GM19463 (cell line): Measurements from ENCODE around the gene EPM2A.

Source experiments
- ATAC-seq: cut with Tn5 transposase; IDR thresholded peaks from one replicate; pipeline ENCODE4 v1.9.1; 2021; ENCODE audit warnings: mild to moderate bottlenecking, moderate library complexity; ENCODE audit not compliant: unreplicated experiment

The EPM2A gene

DNA sequence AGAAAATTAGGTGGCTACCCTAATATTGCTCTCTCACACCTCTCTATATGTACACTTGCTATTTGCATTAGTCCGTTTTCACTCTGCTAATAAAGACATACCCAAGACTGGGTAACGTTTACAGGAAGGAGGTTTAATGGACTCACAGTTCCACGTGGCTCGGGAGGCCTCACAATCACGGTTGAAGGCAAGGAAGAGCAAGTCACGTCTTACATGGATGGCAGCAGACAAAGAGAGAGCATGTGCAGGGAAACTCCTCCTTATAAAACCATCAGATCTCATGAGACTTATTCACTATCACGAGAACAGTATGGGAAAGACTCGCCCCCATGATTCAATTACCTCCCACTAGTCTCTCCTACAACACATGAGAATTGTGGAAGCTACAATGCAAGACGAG is 53.4 kb downstream of the EPM2A start:
- ATAC-seq: no peak

DNA sequence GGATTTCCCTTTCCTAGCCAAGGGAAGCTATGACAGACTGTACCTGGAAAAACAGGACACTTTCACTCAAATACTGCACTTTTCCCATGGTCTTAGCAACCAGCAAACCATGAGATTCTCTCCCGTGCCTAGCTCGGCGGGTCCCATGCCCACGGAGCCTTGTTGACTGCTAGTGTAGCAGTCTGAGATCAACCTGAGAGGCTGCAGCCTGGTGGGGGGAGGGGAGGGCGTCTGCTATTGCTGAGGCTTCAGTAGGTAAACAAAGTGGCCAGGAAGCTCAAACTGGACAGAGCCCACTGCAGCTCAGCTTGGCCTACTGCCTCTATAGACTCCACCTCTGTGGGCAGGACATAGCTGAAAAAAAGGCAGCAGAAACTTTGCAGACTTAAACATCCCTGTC is 61.8 kb downstream of the EPM2A start:
- ATAC-seq: no peak

DNA sequence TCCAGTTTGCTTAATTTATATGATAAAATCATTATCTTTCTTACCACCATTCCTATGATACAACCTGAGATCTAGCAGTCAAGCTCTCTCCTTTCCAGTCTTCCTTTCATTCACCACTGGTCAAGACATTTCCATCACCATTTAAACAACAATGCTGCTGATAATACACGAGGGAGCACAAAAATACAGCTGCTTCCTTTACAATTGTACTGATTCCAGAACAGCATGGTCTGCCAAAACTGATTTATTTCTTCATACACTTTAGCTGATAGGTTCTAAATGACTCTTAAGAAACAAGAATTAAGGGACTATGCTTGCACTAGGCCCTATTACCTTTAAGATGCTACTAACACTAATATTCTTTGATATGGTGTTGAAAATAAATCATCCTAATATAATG is 65.0 kb downstream of the EPM2A start:
- no peak for ATAC-seq

DNA sequence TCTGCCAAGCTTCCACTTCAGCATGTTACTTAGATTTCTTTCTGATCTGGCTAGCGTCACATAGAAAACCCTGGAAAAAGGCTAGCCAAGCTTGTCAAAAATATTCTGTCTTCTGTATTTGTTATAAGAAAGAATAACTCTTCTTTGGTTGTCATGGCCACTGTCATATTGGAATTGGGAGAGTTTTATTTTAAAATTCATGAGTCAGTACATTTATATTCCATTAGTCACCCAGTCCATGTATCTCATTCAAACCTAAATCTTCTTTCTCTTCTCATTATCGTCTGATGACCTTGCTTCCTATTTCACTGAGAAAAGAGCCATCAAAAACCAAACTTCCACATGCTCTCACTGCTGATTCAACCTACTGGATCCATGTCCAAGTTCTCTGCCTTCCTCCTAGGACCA is 65.7 kb downstream of the EPM2A start:
- no peak for ATAC-seq

DNA sequence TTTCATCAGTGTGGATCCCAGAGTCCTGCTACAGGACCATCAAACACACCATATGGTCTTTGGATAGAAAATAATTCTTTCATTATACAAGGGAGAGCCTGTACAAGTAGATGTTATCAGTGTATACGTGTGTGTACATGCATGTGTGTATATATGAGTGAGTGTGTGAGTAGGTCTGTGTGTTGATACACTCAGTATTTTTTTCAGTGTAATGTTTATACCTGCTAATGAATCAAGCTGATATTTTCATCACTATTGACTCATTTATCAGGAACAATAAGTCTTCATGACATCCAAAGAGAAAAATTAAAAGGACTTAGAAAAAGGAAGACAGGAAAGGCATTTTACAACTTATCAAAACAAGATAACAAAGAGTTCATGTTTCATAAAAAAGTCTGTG is 66.5 kb downstream of the EPM2A start:
- ATAC-seq: no peak

DNA sequence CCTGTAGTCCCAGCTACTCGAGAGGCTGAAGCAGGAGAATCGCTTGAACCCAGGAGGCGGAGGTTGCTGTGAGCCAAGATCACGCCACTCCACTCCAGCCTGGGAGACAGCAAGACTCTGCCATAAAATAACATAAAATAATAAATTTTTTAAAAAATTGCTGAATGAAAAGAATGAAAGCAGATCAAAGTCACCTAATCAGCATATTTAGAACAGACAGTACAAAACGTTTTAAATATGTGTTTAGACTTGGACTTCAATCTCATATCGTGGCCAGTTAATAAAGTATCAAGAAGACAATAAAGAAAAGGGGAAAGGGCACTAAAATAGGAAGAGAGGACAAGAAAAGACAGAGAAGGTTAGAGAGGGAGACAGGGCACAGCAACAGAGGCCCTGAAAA is 74.6 kb downstream of the EPM2A start:
- no peak for ATAC-seq

DNA sequence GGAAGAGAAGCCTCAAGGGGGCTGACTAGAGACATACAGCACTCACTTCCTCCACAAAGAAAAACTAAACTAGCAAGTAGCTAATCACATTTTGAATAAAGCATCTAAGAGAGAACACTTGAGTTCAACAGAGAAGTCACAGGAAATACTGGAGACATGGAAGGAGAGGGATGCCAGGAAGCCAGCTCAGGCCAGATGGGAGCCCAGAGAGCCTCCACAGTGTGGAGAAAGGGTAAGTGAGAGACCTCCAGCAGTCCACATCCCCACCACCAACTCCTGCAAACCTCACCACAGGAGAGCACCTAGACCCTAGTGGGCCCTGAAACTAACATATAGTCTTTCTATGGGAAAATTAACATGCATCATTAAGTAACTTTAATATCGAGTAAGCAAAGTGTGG is 79.2 kb downstream of the EPM2A start:
- no peak for ATAC-seq

DNA sequence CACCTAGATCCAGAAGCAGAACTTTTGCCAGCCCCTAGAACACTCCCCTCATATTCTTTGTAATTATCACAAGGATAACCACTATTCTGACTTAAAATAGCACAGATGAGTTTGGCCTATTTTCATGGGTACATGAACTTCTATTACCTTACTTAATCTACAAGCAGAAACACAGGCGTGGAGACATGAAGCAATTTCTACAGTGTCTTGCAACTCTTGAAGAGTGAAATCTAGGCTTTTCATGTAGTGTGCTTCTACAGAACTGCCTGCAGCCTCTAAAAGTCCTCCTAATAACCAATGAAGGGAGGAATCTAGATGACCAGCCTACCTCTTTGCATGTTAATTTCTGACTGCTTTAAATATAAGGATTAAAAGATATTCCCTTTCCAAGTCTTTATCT is 82.7 kb downstream of the EPM2A start:
- ATAC-seq: no peak

DNA sequence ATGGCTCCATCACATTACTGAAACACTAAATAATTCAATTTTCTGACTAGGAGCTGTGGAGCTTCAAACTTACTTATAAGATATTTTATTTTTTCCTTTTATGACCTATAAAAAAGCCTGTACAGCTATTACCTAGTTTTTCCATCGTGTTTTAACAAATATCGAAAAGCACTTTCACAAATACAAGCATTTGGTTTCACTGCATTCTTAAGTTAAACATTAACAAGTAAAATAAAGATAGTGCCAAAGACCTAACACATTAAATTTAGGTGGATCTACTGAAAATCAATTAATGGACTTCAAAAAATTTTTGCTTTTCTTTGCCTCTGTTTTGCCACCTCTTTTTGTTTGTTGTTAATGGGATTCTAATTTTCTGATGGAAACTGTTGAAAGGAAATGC is 83.3 kb downstream of the EPM2A start:
- no peak for ATAC-seq

DNA sequence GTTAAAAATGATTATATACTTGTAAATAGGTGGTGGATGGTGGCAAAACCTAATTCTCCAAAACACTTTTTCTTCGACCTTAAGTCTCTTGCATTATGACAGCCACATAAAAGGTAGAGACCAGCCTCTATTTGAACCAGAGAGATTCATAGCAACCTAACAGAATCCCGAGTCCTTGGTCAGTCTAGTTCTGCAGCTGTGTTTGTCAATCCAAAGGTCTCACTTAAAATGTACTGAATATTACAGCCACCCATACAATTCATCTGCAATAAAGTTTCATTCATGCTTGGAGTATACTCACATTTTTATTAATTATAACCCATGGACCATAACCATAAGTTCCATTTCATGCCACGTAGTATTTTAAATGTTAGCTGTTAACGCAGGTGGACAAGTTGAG is 87.2 kb downstream of the EPM2A start:
- ATAC-seq: no peak

DNA sequence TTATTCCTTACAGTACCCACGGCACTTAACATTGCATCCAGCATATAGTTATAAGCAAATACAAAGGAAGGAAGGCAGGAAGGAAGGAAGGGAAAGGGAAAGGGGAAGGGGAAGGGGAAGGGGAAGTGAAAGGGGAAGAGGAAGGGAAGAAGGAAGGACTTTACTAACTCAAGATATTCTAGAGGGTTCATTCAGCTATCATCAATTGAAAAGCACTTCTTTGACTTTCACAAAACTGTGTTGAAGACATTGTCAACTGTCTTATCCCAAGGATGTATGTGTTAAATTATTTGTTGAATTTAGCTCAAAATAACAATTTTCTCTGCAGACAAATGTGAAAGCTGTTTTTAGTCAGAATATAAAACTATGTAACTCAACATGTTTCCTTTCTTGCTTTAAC is 87.7 kb downstream of the EPM2A start:
- no peak for ATAC-seq

DNA sequence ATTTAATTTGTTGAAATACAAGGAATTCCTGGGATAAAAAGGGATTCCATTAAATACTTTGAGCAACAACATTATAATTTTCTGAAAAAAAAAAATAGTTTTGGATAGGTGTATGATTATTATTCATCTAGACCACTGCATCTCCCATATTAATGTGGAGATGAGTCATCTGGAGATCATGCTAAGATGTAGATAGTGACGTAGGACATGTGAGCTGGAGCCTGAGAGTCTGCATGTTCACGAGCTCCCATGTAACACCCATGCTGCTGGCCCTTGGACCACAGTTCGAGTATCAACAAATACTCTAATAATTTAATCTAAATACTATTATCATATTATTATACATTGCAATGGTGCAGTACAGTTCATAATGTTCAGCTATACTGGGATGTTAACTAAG is 91.6 kb downstream of the EPM2A start:
- no peak for ATAC-seq

DNA sequence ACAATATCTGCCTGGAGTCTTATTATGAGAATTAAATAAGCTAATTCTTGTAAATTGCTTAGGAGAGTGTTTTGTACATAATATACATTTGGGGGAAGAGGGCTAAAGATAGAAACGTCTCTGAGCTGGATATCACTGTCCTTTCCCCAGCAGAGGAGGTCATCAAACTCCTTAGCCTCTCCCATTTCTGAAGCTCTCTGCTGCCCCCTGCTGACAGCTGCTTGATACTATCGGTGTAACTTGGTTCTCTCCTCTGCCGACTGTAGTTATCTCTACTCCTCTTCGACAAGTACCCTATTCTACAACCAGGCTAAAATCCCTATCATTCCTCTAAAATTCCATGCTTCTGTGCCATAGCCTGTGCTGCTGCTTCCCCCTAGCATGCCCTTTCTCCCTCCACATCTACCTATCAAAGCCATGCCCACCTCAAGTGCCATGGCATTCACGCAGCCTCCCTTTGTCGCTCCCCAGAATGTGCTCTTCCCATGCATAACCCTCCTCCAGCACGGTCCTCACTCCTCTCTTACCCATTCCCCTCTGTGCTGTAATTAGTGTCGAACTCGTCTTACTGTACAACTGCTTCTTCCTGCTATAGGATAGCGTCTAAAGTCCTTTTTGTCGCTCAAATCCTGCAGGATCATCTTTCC is 101.2 kb downstream of the EPM2A start:
- peak; percentile 96 for ATAC-seq

DNA sequence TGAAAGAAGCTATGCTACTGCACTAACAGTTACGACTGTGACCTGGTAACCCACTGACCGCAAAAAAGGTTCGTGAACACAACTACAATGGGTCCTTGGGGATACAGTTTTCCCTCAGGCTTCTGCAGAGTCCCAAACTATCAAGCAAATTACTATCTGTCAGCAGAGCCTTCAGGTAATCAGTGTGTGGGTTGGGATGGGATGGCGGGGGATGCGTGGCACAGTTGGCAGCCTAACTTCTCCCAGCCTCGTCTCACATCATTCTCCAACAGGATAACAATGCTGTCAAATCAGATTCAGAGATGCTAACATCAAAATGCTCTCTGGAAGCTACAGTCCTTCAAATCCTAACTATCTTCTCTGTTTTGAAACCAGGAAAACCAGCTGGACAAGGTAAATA is 102.3 kb downstream of the EPM2A start:
- no peak for ATAC-seq

DNA sequence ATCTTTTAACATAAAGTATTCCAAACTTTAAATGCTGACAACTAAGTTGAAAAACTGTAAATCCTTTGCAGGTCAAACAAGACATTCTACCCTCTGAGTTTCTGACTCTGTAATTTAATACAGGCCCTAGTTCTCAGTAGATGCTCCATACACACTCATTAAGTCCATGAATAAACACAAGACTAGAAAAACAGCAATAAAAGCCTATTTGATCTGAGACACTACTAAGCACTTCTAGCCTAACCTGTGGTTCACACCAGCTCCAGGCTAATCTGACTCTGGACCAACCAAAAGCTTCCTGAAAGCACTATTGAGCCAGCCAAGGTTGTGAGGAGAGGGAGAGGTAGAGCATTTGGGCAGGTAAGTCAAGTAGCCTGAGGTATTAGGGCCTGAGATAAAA is 103.9 kb downstream of the EPM2A start:
- ATAC-seq: no peak

DNA sequence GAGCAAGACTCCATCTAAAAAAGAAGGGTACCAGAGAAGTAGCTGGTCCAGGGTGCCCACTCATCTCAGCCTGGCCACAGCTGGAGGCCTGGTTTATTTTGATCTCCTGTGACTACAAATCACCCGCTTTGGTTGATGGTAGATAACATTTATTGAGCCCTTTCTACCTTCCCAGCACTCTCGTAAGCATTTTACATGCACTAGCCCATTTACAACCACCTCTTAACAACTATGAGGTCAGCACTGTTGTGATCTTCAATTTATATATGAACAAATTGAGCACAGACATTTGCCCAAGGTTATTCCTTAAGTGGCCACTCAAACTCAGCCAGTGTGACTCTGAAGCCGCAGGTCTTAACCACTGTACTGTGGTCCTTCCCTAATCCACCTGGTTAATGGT is 104.7 kb downstream of the EPM2A start:
- no peak for ATAC-seq

DNA sequence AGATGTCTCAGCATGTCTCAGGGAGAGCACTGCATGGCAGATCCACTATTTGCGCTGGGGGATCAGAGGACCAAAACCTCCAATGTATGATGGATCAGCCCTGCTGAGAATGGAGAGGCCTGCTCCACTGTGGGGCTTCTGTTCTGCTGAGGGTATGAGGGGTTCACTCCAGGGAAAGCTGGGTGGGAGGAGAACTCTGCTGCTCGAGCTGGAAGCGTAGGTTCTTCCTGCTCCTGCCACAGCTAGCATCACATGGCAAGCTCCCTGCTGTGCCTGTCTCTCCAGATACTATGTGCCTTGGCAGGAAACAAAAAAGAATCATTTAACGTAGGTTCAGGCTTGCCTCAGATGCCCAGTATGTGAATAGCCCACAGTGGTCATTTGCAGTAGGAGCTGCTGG is 105.8 kb downstream of the EPM2A start:
- ATAC-seq: no peak

DNA sequence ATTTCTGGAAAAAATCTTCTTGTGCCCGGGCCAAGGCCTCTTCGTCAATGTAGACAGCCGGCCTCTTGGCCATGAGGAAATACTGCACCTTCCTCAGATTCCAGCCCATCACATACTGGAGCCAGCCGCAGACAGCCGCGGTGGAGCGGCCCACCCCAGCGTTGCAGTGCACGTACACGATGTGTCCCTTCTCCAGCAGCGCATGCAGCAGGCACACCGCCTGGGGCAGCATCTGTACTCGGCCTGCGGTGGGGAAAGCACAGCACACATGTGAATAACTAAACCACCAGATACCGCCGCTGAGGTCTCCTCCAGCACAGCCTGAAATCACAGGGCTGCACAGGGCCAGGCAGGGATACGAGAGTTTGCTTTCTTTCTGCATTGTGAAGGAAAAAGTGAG is 107.9 kb downstream of the EPM2A start:
- ATAC-seq: no peak

DNA sequence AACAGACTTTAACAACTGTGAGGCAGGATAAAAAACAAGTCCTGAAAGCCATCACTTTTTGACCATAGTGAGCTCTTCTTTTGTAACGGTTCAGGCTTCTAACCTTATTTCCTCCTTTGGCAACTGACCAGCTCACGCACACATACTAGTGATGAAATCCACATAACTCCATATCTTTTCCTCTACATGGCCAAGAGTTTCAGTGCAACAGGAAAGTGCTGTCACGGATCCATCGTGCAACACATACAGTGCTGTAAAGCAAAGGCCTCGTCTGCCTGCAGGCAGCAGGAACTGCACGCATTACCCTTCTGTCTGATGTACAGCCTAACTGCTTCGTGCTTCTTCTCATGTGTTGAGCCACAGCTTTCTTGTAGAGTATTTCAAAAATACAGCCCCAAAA is 108.5 kb downstream of the EPM2A start:
- no peak for ATAC-seq

DNA sequence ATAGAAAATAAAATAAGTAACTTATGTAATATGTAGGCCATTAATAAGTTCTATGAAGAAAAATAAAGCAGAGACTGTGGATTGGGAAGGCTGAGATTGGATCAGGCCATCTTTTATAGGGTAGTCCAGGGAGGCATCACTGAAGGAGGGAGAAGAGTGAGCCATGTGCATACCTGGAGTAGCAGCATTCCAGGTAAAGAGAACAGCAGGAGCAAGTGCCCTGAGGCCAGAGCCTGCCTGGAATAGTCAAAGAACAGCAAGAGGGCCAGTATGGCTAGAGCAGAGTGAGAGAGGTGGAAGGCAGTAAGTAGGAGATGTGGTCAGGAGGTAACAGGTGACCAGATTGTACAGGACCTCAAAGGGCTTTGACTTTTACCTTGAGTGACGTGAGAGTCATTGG is 112.1 kb downstream of the EPM2A start:
- ATAC-seq: no peak

DNA sequence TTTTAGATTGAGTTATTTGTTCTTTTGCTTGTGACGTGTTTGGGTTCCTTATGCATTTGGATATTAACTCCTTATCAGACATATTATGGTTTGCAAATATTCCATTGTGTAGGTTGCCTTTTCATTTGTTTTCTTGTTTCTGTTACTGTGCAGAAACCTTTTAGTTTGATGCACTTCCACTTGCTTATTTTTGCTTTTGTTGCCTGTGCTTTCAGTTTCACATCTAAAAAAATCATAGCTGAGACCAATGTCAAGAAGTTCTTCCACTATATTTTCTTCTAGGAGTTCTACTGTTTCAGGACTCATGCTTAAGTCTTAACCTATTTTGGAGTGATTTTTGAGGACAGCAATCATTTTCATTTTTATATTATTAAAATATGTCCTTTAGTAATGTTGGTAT is 113.5 kb downstream of the EPM2A start:
- ATAC-seq: peak; percentile 65

DNA sequence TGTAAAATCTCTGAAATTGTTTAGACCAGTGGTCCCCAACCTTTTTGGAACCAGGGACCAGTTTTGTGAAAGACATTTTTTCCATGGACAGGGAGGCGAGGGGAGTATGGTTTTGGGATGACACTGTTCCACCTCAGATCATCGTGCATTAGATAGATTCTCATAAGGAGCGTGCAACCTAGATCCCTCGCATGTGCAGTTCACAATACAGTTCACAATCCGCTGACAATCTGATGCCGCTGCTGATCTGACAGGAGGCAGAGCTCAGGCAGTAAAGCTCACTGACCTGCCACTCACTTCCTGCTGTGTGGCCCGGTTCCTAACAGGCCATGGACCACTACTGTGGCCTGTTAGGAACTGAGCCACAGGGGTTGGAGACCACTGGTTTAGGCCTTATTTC is 115.2 kb downstream of the EPM2A start:
- ATAC-seq: no peak

DNA sequence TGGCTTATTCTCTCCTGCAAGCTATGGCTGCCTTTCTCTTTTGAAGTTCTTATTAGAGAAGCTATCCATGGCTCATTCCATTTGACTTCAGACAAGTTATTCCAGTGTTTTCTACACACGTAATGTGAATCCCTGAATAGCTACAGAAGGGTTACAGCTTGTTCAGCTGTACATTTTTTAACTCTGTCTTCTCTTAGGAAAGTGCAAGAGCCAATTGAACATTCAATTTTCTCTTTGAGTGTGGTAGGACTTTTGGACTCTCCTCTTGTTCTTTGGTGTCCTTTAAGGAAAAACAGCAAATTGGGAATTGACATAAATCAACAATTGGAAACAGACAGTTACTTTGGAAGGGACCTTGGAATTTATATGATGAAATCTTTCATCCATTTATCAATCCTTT is 125.8 kb downstream of the EPM2A start:
- no peak for ATAC-seq

DNA sequence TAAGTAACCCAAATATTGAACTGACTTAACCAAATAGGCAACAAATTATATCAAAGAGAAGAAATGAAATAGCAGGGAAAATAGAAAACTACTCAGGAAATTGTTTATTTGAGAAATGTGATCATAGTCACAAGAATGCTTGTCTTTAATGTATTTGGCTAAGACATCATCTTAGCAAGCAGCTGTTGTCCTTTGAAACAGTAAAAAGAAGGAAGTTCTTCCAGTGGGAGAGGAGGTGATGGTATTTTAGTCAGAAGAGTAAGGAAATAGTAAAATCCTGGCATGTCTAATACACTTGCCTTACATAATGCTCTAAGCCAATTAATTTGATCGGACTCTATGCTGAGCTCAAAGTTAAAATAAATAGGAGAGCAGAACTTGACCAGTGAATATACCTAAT is 126.5 kb downstream of the EPM2A start:
- ATAC-seq: no peak
